ENCODE results near the gene IL13. TPM values are rescaled to one million over a fixed set of nuclear protein-coding genes. Genes with fewer than 3 reads are reported as not detected.

The IL13 gene
- total RNA-seq, 1 donor from 2014 or later, result not detected

- no peak overlapping the region for H3K4me3 ChIP-seq (ENCODE audit: low read depth, low read length)
- DNase-seq (ENCODE audit: low read depth), result no peak
- no peak for TF ChIP-seq CTCF (conservative IDR thresholded peaks at IDR 0.05; ENCODE audit: low read depth, low read length)
These were observed 9.3 kb downstream of the IL13 start for GRCh38 chr5:132667309-132667708.

- no peak for TF ChIP-seq CTCF (conservative IDR thresholded peaks at IDR 0.05; ENCODE audit: low read depth, low read length)
- no peak overlapping the region for H3K4me3 ChIP-seq (ENCODE audit: low read depth, low read length)
- no peak for DNase-seq (ENCODE audit: low read depth)
These were observed 10.1 kb downstream of the IL13 start for GRCh38 chr5:132667761-132668705.

GRCh38 chr5:132668706-132669454 lies 10.9 kb downstream of the IL13 start:
- no peak for TF ChIP-seq CTCF (conservative IDR thresholded peaks at IDR 0.05; ENCODE audit: low read depth, low read length)
- DNase-seq (ENCODE audit: low read depth), result no peak
- no peak overlapping the region for H3K4me3 ChIP-seq (ENCODE audit: low read depth, low read length)

GRCh38 chr5:132669455-132669820 lies 11.5 kb downstream of the IL13 start:
- no peak overlapping the region for H3K4me3 ChIP-seq (ENCODE audit: low read depth, low read length)
- no peak for TF ChIP-seq CTCF (conservative IDR thresholded peaks at IDR 0.05; ENCODE audit: low read depth, low read length)
- DNase-seq (ENCODE audit: low read depth), result no peak

- H3K4me3 ChIP-seq (ENCODE audit: low read depth, low read length), result no peak overlapping the region
- no peak for TF ChIP-seq CTCF (conservative IDR thresholded peaks at IDR 0.05; ENCODE audit: low read depth, low read length)
- DNase-seq (ENCODE audit: low read depth), result no peak
These were observed 12.3 kb downstream of the IL13 start for GRCh38 chr5:132669966-132670882.

- H3K4me3 ChIP-seq (ENCODE audit: low read depth, low read length), result no peak overlapping the region
- DNase-seq (ENCODE audit: low read depth), result no peak
- TF ChIP-seq CTCF (conservative IDR thresholded peaks at IDR 0.05; ENCODE audit: low read depth, low read length), result no peak
These were observed 13.0 kb downstream of the IL13 start for GRCh38 chr5:132671000-132671399.

Data from epithelial cell of proximal tubule (primary cell).